Suprapubic skin (tissue), 4 donors: ENCODE data around the gene SNUPN.
"Not testable (repeated sequence)": the region's sequence is repeated elsewhere in the genome, so short reads cannot be mapped to it uniquely, and the experiment has no call there.

Source experiments
- CTCF ChIP-seq, 2 donors: fragments of 200-600 bp in 1 of 2; fragments of 450-650 bp in 1 of 2; sonication (generic) in 1 of 2; IDR thresholded peaks; one replicate each; pipeline ENCODE4 v1.5.1; 2016 to 2019; ENCODE audit warnings: antibody characterized with exemption in 2 of 2, mild to moderate bottlenecking in 1 of 2, moderate library complexity in 1 of 2
- POLR2A ChIP-seq, 2 donors: fragments of 450-650 bp; IDR thresholded peaks; one replicate each; pipeline ENCODE4 v1.6.1; 2017; ENCODE audit warnings: antibody characterized with exemption in 2 of 2, mild to moderate bottlenecking in 2 of 2, moderate library complexity in 2 of 2
- POLR2AphosphoS5 ChIP-seq, 3 donors: sonication (generic); formaldehyde crosslinking; IDR thresholded peaks; one replicate each; pipeline ENCODE4 v1.6.1; 2017; ENCODE audit warnings: antibody characterized with exemption in 3 of 3

GRCh38 chr15:75559360-75559759 lies 66.2 kb downstream of the SNUPN start:
- TF ChIP-seq POLR2AphosphoS5, CTCF, POLR2A (IDR thresholded peaks at IDR 0.05): not testable (repeated sequence)
